Duodenal mucosa (tissue), 2 donors: ENCODE data around the gene SMIM8.

Experiments
- H3K27ac ChIP-seq: one replicate; pipeline ENCODE4 v1.7.0; 2013; ENCODE audit warnings: low read depth, low read length
- H3K27me3 ChIP-seq, 2 donors: one replicate each; pipeline ENCODE4 v1.7.0; 2013; ENCODE audit warnings: low read length in 2 of 2, control low read depth in 1 of 2; ENCODE audit not compliant: insufficient read depth in 2 of 2, control insufficient read depth in 1 of 2
- H3K36me3 ChIP-seq, 2 donors: one replicate each; pipeline ENCODE4 v1.7.0; 2013; ENCODE audit warnings: low read length in 2 of 2, control low read depth in 1 of 2; ENCODE audit not compliant: insufficient read depth in 2 of 2, control insufficient read depth in 1 of 2
- H3K4me1 ChIP-seq, 2 donors: one replicate each; pipeline ENCODE4 v1.7.0; 2013; ENCODE audit warnings: low read length in 2 of 2, control low read depth in 1 of 2; ENCODE audit not compliant: insufficient read depth in 2 of 2, control insufficient read depth in 1 of 2
- H3K4me3 ChIP-seq, 2 donors: one replicate each; pipeline ENCODE4 v1.7.0; 2013; ENCODE audit warnings: low read length in 2 of 2, low read depth in 1 of 2
- H3K9ac ChIP-seq, 2 donors: one replicate each; pipeline ENCODE4 v1.7.0; 2013; ENCODE audit warnings: low read length in 2 of 2, low read depth in 1 of 2
- H3K9me3 ChIP-seq, 2 donors: one replicate each; pipeline ENCODE4 v1.7.0; 2013; ENCODE audit warnings: low read length in 2 of 2, control low read depth in 1 of 2; ENCODE audit not compliant: control insufficient read depth in 1 of 2

Gene SMIM8

GRCh38 chr6:87333591-87334181 is 11.3 kb downstream of the SMIM8 start:
- Histone ChIP-seq H3K4me3 (no peak overlapping the region), H3K27ac (no peak overlapping the region), H3K9ac (no peak overlapping the region)

GRCh38 chr6:87334683-87335082 is 12.3 kb downstream of the SMIM8 start:
- H3K27me3 ChIP-seq = no peaks in the 10 kb centered on the region
- no peak overlapping the region for H3K27ac ChIP-seq
- no peak overlapping the region for H3K9ac ChIP-seq
- no peaks in the 10 kb centered on the region for H3K4me1 ChIP-seq
- no peaks in the 10 kb centered on the region for H3K36me3 ChIP-seq
- H3K4me3 ChIP-seq = no peak overlapping the region
- no peaks in the 10 kb centered on the region for H3K9me3 ChIP-seq

More at GRCh38 chr6:87333591-87334181, 11.3 kb downstream of the SMIM8 start:
- no peaks in the 10 kb centered on the region for H3K36me3 ChIP-seq
- H3K27me3 ChIP-seq = no peaks in the 10 kb centered on the region
- no peaks in the 10 kb centered on the region for H3K9me3 ChIP-seq
- H3K4me1 ChIP-seq = no peaks in the 10 kb centered on the region

- Histone ChIP-seq H3K9me3 (no peaks in the 10 kb centered on the region), H3K27ac (no peak overlapping the region), H3K36me3 (no peaks in the 10 kb centered on the region), H3K9ac (no peak overlapping the region), H3K4me1 (no peaks in the 10 kb centered on the region), H3K4me3 (no peak overlapping the region), H3K27me3 (no peaks in the 10 kb centered on the region)
Observed at GRCh38 chr6:87336367-87336766, 14.0 kb downstream of the SMIM8 start.

GRCh38 chr6:87340230-87340629 is 17.8 kb downstream of the SMIM8 start:
- no peak overlapping the region for H3K4me3 ChIP-seq
- no peak overlapping the region for H3K27ac ChIP-seq
- no peaks in the 10 kb centered on the region for H3K27me3 ChIP-seq
- H3K9me3 ChIP-seq = no peaks in the 10 kb centered on the region
- no peaks in the 10 kb centered on the region for H3K36me3 ChIP-seq
- no peak overlapping the region for H3K9ac ChIP-seq
- H3K4me1 ChIP-seq = peaks cover 0 to 5% of the 10 kb centered on the region in 2 donors

GRCh38 chr6:87341158-87341557 is 18.8 kb downstream of the SMIM8 start:
- Histone ChIP-seq H3K36me3 (no peaks in the 10 kb centered on the region), H3K4me1 (peaks cover 0 to 5% of the 10 kb centered on the region in 2 donors), H3K27ac (no peak overlapping the region), H3K4me3 (no peak overlapping the region), H3K9me3 (no peaks in the 10 kb centered on the region), H3K9ac (no peak overlapping the region), H3K27me3 (no peaks in the 10 kb centered on the region)

GRCh38 chr6:87341899-87342298 is 19.5 kb downstream of the SMIM8 start:
- Histone ChIP-seq H3K4me1 (peaks cover 0 to 5% of the 10 kb centered on the region in 2 donors), H3K9ac (no peak overlapping the region), H3K4me3 (no peak overlapping the region), H3K36me3 (no peaks in the 10 kb centered on the region), H3K27me3 (no peaks in the 10 kb centered on the region), H3K27ac (no peak overlapping the region), H3K9me3 (no peaks in the 10 kb centered on the region)

GRCh38 chr6:87342829-87343228 is 20.4 kb downstream of the SMIM8 start:
- peaks cover 0 to 5% of the 10 kb centered on the region in 2 donors for H3K4me1 ChIP-seq
- H3K36me3 ChIP-seq = no peaks in the 10 kb centered on the region
- H3K4me3 ChIP-seq = no peak overlapping the region
- no peaks in the 10 kb centered on the region for H3K9me3 ChIP-seq
- H3K27ac ChIP-seq = no peak overlapping the region
- no peak overlapping the region for H3K9ac ChIP-seq
- no peaks in the 10 kb centered on the region for H3K27me3 ChIP-seq

- H3K4me1 ChIP-seq = peaks cover 0 to 5% of the 10 kb centered on the region in 2 donors
- no peaks in the 10 kb centered on the region for H3K27me3 ChIP-seq
- no peaks in the 10 kb centered on the region for H3K9me3 ChIP-seq
- H3K36me3 ChIP-seq = no peaks in the 10 kb centered on the region
- no peak within 1 kb of the TSS for H3K27ac ChIP-seq
- H3K4me3 ChIP-seq = no peak within 1 kb of the TSS
- H3K9ac ChIP-seq = no peak within 1 kb of the TSS
Observed at GRCh38 chr6:87344731-87345130, 22.3 kb downstream of the SMIM8 start, which contains the start of gene C6orf163. Gene C6orf163, plus strand, starts transcription at chr6:87344813. Its CDS starts 287 bp downstream, at chr6:87345100.

- H3K27ac ChIP-seq = no peak overlapping the region
- no peak overlapping the region for H3K4me3 ChIP-seq
- H3K9me3 ChIP-seq = no peaks in the 10 kb centered on the region
- H3K36me3 ChIP-seq = no peaks in the 10 kb centered on the region
- H3K9ac ChIP-seq = no peak overlapping the region
- H3K27me3 ChIP-seq = no peaks in the 10 kb centered on the region
- H3K4me1 ChIP-seq = peaks cover 0 to 5% of the 10 kb centered on the region in 2 donors
Observed at GRCh38 chr6:87346700-87347099, 24.3 kb downstream of the SMIM8 start.

- no peak overlapping the region for H3K4me3 ChIP-seq
- no peaks in the 10 kb centered on the region for H3K4me1 ChIP-seq
- H3K27me3 ChIP-seq = no peaks in the 10 kb centered on the region
- H3K27ac ChIP-seq = no peak overlapping the region
- H3K9me3 ChIP-seq = no peaks in the 10 kb centered on the region
- no peaks in the 10 kb centered on the region for H3K36me3 ChIP-seq
- H3K9ac ChIP-seq = no peak overlapping the region
Observed at GRCh38 chr6:87349896-87350295, 27.5 kb downstream of the SMIM8 start.
